HepG2 (cell line): ENCODE results near the gene FHDC1. TPM values are rescaled to one million over a fixed set of nuclear protein-coding genes. Genes with fewer than 3 reads are reported as not detected.

Experiments used
- ATAC-seq: fragments of 200-7000 bp; cut with Tn5 transposase; 3 replicates; pipeline ENCODE4 v1.9.1; 2020; ENCODE audit warnings: mild to moderate bottlenecking, moderate library complexity
- BruUV-seq: library from RNA; stranded (reverse); fragments of 400-500 nt; replicated peaks from 2 replicates; lab custom pipeline; 2021; lab: Mats Ljungman, UMichigan
- CTCF ChIA-PET: fragments of 300-600 bp; formaldehyde crosslinking; extraction: SDS; loops from one replicate; lab custom pipeline; 2021; ENCODE audit warnings: low total read pairs, inconsistent platforms, low intra/inter-chr PET ratio; lab: Yijun Ruan, JAX
- POLR2A ChIA-PET: fragments of 350-600 bp; sonication (Branson Sonifier 250); formaldehyde crosslinking; loops from one replicate; lab custom pipeline; 2020; ENCODE audit warnings: antibody characterized with exemption, inconsistent platforms; lab: Yijun Ruan, JAX
- DNase-seq: peaks from one replicate; pipeline ENCODE4 v3.0.0-alpha.2; 2015; ENCODE audit warnings: low spot score
- FAIRE-seq: peaks from 3 replicates; lab custom pipeline; 2011; peaks lifted over from hg19 to GRCh38; lab: Jason Lieb, UNC
- H2AFZ ChIP-seq: one replicate; pipeline ENCODE4 v1.6.1; 2011; ENCODE audit warnings: low read length, inconsistent platforms
- H3K27ac ChIP-seq: fragments of 300-600 bp; 3 replicates; pipeline ENCODE4 v1.8.0; 2011; ENCODE audit warnings: mixed run types, mild to moderate bottlenecking, mixed read lengths, low read length, inconsistent platforms; ENCODE audit not compliant: insufficient read depth; ENCODE audit errors: extremely low read length
- H3K27me3 ChIP-seq, 2 experiments: fragments of 200-600 bp in 1 of 2; 2 replicates in 1 of 2; 3 replicates in 1 of 2; pipeline versions ENCODE4 v1.6.0 to v1.8.0; 2011; ENCODE audit warnings: low read length in 2 of 2, mild to moderate bottlenecking in 2 of 2, moderate library complexity in 2 of 2, inconsistent platforms in 1 of 2; ENCODE audit not compliant: insufficient read depth in 2 of 2, control insufficient read depth in 1 of 2
- H3K36me3 ChIP-seq, 2 experiments: fragments of 200-600 bp in 1 of 2; replicated peaks in 1 of 2; 2 replicates in 1 of 2; 3 replicates in 1 of 2; pipeline versions ENCODE4 v1.5.1 to v1.8.0; 2011; ENCODE audit warnings: low read length in 2 of 2, inconsistent platforms in 1 of 2; ENCODE audit not compliant: insufficient read depth in 2 of 2, control insufficient read depth in 1 of 2
- H3K4me1 ChIP-seq: 2 replicates; pipeline ENCODE4 v1.5.1; 2012; ENCODE audit warnings: low read length, inconsistent platforms; ENCODE audit not compliant: insufficient read depth
- H3K4me2 ChIP-seq: 2 replicates; pipeline ENCODE4 v1.6.0; 2011; ENCODE audit warnings: low read depth, low read length, inconsistent platforms
- H3K4me3 ChIP-seq, 3 experiments: fragments of 200-600 bp in 1 of 3; sonication (generic), shearing (Covaris generic) in 1 of 3; replicated peaks in 1 of 3; 2 replicates each; pipeline ENCODE4 v1.5.1; 2011 to 2016; ENCODE audit warnings: low read length in 3 of 3, inconsistent platforms in 2 of 3, low read depth in 2 of 3, mild to moderate bottlenecking in 2 of 3, control low read depth in 1 of 3, mixed read lengths in 1 of 3; ENCODE audit not compliant: insufficient read depth in 1 of 3
- H3K79me2 ChIP-seq: one replicate; pipeline ENCODE4 v1.6.1; 2011; ENCODE audit warnings: low read length, inconsistent platforms; ENCODE audit not compliant: insufficient read depth
- H3K9ac ChIP-seq: 2 replicates; pipeline ENCODE4 v1.6.0; 2011; ENCODE audit warnings: mild to moderate bottlenecking, low read depth, low read length, inconsistent platforms; ENCODE audit not compliant: insufficient read depth
- H3K9me3 ChIP-seq: 2 replicates; pipeline ENCODE4 v1.5.1; 2012; ENCODE audit warnings: mild to moderate bottlenecking, low read length
- H4K20me1 ChIP-seq: 2 replicates; pipeline ENCODE4 v1.6.0; 2011; ENCODE audit warnings: inconsistent platforms, mild to moderate bottlenecking, low read length, moderate library complexity; ENCODE audit not compliant: insufficient read depth
- HHEX ChIP-seq: IDR thresholded peaks from 2 replicates; pipeline ENCODE4 v1.6.1; 2016; ENCODE audit warnings: control low read depth
- HMGXB3 ChIP-seq: sonication (generic); formaldehyde crosslinking; IDR thresholded peaks from 2 replicates; pipeline ENCODE4 v1.4.0; 2020; ENCODE audit warnings: missing genetic modification reagents, borderline replicate concordance
- MED13 ChIP-seq: sonication (generic); formaldehyde crosslinking; IDR thresholded peaks from 2 replicates; pipeline ENCODE4 v1.5.0; 2020; ENCODE audit warnings: missing genetic modification reagents
- NCOA2 ChIP-seq: sonication (generic); formaldehyde crosslinking; IDR thresholded peaks from 2 replicates; pipeline ENCODE4 v1.8.0; 2022; ENCODE audit warnings: inconsistent platforms
- NFIC ChIP-seq: IDR thresholded peaks from 2 replicates; pipeline ENCODE4 v1.6.1; 2012; ENCODE audit warnings: mild to moderate bottlenecking, low read length, inconsistent platforms
- POGZ ChIP-seq: sonication (generic); formaldehyde crosslinking; IDR thresholded peaks from 2 replicates; pipeline ENCODE4 v1.4.0; 2020; ENCODE audit warnings: mild to moderate bottlenecking, missing genetic modification reagents
- ZBTB7A ChIP-seq: sonication (generic); formaldehyde crosslinking; IDR thresholded peaks from 2 replicates; pipeline ENCODE4 v1.8.0; 2022; ENCODE audit warnings: mild to moderate bottlenecking, missing genetic modification reagents
- ZHX1 ChIP-seq: sonication (generic); formaldehyde crosslinking; IDR thresholded peaks from 2 replicates; pipeline ENCODE4 v1.8.1; 2022; ENCODE audit warnings: low read depth, mild to moderate bottlenecking, missing genetic modification reagents
- ZNF558 ChIP-seq: sonication (generic); formaldehyde crosslinking; IDR thresholded peaks from 2 replicates; pipeline ENCODE4 v1.9.0; 2022; ENCODE audit warnings: mild to moderate bottlenecking, missing genetic modification reagents, borderline replicate concordance
- ZNF883 ChIP-seq: sonication (generic); formaldehyde crosslinking; IDR thresholded peaks from 2 replicates; pipeline ENCODE4 v1.5.1; 2020; ENCODE audit warnings: mild to moderate bottlenecking, missing genetic modification reagents; ENCODE audit errors: not compliant biosample characterization
- WGBS: methylation state at CpG from one replicate; pipeline ENCODE4 v1.1.6; 2017; ENCODE audit warnings: low lambda C conversion rate; 5-methylcytosine and 5-hydroxymethylcytosine counted together
- in situ Hi-C: cut with HindIII; loops from 2 replicates; pipeline ENCODE4 v1.10.0; 2017; ENCODE audit warnings: low pct_unique_long_range_greater_than_20kb; ENCODE audit not compliant: extremely low pct_ligation_motif_present
- intact Hi-C: fragments of 100-400 bp; cut with micrococcal nuclease; formaldehyde crosslinking; loops from one replicate; pipeline ENCODE4 v1.10.0; 2022; ENCODE audit not compliant: unreplicated experiment
- polyA plus RNA-seq, 8 experiments: library from polyadenylated mRNA; depleted of rRNA in 3 of 8; stranded (reverse) in 7 of 8; unstranded in 1 of 8; fragments of >200 nt; fragmentation: Illumina TruSeq in 4 of 8; extraction: Trizol in 4 of 8; gene quantifications; 2 replicates each; pipeline versions ENCODE4 v1.2.1 to v1.2.3, GENCODE V29; 2011 to 2016; ENCODE audit warnings: low read depth in 4 of 8, missing spikeins in 1 of 8, mixed read lengths in 1 of 8; ENCODE audit not compliant: insufficient read depth in 1 of 8
- total RNA-seq, 5 experiments: library from RNA; depleted of rRNA; stranded (reverse); fragments of >200 nt; fragmentation: Illumina TruSeq; extraction: Trizol; gene quantifications; 2 replicates each; pipeline ENCODE4 v1.2.3, GENCODE V29; 2016; ENCODE audit warnings: low read depth in 1 of 5

FHDC1 gene
- total and polyA plus RNA-seq, 2 of the 13 experiments (the other 11 are each of a cell fraction or from before 2014, with no cell fraction given): 0.07 to 0.15 TPM

- ATAC-seq (no peak), FAIRE-seq (no peak)
- no peaks in the 10 kb centered on the region for H3K79me2 ChIP-seq
These were observed 18.4 kb upstream of the FHDC1 start for GRCh38 chr4:152917543-152918395.

More at GRCh38 chr4:152917543-152918395, 18.4 kb upstream of the FHDC1 start:
- DNase-seq: no peak
- Histone ChIP-seq H3K9ac (no peak overlapping the region), H4K20me1 (no peaks in the 10 kb centered on the region), H3K4me1 (no peaks in the 10 kb centered on the region), H3K27ac (no peak overlapping the region), H3K27me3 (no peaks in the 10 kb centered on the region), H3K4me3 (no peak overlapping the region), H2AFZ (no peak overlapping the region), H3K9me3 (peaks cover 26% of the 10 kb centered on the region), H3K36me3 (no peaks in the 10 kb centered on the region), H3K4me2 (no peak overlapping the region)
- WGBS: 68% methylated on average over 3 of the region's 3 CpGs
- ChIA-PET CTCF (no interaction called here), POLR2A (no interaction called here)
- intact Hi-C loops (no loop called here), in situ Hi-C loops (no loop called here)
- TF ChIP-seq NCOA2 (CRISPR knock-in tag) (no peak), ZBTB7A (CRISPR knock-in tag) (no peak), NFIC (no peak), ZNF883 (CRISPR knock-in tag) (no peak), MED13 (CRISPR knock-in tag) (no peak), ZNF558 (CRISPR knock-in tag) (no peak), HHEX (CRISPR knock-in tag) (no peak), ZHX1 (CRISPR knock-in tag) (no peak), HMGXB3 (CRISPR knock-in tag) (no peak), POGZ (CRISPR knock-in tag) (no peak)
- no TSS peak for BruUV-seq
